GM12873 (cell line): ENCODE data around the gene ENHO.

ENCODE experiments used
- CTCF ChIP-seq: IDR thresholded peaks from 2 replicates; pipeline ENCODE4 v1.5.1; 2012; ENCODE audit warnings: low read depth, mild to moderate bottlenecking, moderate library complexity, low read length, control low read depth; ENCODE audit not compliant: insufficient read depth; ENCODE audit errors: missing control alignments

ENHO gene

DNA sequence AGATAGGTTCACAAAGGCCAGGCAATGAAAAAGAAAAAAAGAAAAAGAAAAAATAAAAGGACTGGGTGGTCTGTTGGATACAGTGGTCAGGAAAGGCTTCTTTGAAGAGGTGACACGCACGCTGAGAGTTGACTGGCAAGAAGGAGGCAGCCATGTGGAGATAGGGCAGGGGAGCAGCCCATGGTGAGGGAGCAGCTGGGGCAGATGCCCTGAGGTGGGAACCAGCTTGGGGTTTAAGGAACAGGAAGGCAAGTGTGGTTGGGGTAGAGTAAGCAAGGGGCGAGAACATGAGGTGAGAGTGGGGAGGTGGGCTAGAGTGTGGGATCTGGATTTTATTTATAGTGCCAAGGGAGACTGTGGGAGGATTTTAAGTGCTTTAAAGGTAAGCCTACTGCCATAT lies 6.8 kb downstream of the ENHO start:
- no peak for TF ChIP-seq CTCF

DNA sequence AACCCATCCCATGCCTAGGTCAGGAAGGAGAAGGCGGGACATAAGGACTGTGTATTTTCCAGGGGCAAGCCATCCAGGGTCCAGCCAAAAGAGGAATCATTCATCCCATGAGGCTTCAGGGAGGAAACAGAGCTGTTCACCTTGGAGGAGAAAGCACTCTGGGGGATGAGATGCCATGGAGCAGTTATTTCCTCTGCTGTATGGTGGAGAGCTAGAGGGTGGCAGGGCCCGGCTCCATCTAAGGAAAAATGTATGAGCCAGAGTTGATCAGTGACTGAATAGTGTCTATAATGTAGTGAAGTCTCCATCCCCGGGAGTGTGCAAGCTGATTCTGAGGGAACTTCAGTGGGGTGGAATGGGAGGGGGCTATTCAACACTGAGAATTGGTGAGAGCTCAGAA lies 8.0 kb downstream of the ENHO start:
- no peak for TF ChIP-seq CTCF

DNA sequence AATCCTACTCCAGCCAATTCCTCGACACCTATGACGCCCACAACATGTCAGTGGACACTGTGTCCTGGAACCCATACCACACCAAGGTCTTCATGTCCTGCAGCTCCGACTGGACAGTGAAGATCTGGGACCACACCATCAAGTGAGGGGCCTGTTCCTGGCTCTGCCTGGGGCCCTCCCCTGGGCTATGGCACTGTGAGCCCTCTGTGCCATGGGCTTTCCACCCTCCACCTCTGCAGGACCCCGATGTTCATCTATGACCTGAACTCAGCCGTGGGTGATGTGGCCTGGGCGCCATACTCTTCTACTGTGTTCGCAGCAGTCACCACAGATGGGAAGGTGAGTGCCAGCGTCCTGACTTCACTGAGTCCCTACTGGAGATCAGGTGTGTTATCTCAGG lies 8.4 kb downstream of the ENHO start:
- TF ChIP-seq CTCF, result no peak

DNA sequence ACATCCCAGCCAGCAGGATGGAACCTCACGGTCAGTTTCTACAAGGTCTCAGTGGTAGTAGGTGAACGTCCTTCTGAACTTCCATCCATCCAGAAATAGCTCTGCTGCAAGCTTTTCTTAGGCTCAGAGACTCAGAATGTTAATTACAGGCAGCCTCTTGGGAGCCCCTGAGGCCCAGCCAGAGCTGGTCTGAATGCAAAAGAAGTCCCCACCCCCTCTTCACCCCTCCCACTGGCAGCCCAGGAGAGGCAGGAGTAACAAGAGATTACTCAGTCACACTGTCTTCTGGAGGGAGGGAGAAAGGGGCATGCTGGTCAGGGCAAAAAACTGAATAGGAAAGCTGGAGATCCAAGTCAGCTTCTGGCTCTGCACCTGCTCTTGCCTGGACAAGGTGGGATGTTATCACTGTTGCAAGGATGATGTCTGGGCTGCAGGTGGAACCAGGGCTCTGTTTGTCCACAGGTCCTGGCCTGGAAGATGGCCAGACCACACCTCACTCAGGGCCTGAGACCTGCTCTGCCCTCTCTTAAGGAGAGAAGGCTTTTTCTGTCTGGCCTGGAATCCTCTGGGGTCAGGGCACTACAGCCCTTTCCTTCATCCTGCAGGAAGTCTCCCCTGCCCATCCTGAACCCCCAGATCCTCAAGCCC lies 9.1 kb downstream of the ENHO start:
- TF ChIP-seq CTCF, result no peak

- no peak for TF ChIP-seq CTCF
Measured at GRCh38 chr9:34512131-34513078, 10.4 kb downstream of the ENHO start.

DNA sequence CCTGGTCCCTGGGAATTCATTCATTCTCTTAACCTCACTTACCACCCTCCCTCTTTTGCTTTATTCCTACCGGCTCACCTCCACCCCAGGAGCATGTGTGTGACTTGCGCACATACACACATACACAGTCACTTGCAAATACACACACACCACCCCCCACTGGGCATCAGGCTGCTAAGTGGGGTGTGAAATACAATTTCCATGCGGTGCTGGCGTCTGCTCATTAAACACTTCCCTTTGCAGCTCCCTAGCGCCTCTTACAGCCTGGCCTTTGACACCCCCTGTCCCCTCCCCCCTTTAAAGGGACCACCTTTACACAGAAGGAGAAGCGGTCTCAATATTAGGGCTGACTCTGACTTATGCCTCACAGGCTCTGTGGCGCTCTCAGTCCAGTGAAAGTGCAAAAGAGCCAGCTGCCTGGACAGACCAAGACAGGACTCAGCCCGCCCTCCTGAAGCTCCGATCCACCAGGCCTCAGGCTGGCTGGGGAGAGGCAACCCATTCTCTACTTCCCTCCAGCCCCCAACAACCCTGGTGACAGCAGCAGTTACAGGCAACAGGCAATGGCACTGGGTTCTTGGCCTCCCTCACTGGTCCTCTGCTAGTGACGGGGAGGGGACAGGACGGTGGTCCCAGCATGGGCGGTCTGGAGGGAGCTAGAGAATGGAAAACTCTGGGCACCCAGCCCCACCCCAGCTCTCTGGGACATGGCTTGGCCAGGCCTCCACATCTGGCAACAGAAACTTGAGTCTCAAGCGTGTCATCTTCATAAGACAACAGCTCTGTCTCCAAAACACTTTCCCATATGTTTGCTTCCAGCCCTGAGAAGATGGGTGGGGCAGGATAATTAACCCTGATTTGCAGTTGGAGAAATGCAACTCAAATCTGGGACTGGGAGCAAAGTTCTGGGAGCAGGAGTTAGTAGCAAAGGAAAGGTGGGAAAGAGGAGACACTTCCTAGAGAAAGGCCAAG lies 12.0 kb downstream of the ENHO start:
- no peak for TF ChIP-seq CTCF
